Peyer's patch (tissue), 4 donors: ENCODE data around the gene SCARF1.

ENCODE experiments used
- CTCF ChIP-seq, 6 experiments: fragments of 450-650 bp in 4 of 6; fragments of 200-600 bp in 2 of 6; sonication (generic) in 1 of 6; IDR thresholded peaks; one replicate each; pipeline ENCODE4 v1.5.1; 2017 to 2019; ENCODE audit warnings: antibody characterized with exemption in 6 of 6, mild to moderate bottlenecking in 3 of 6, moderate library complexity in 1 of 6
- POLR2A ChIP-seq, 2 donors: fragments of 450-650 bp; IDR thresholded peaks; one replicate each; pipeline ENCODE4 v1.5.1; 2017; ENCODE audit warnings: antibody characterized with exemption in 2 of 2, mild to moderate bottlenecking in 2 of 2, moderate library complexity in 2 of 2

- no peak for TF ChIP-seq CTCF (IDR thresholded peaks at IDR 0.05)
- no peak for TF ChIP-seq POLR2A (IDR thresholded peaks at IDR 0.05)
Measured at GRCh38 chr17:1693339-1693738, 47.8 kb upstream of the SCARF1 start.
